Liver (tissue), 9 donors: ENCODE results near the gene POMT1. TPM values are rescaled to one million over a fixed set of nuclear protein-coding genes. Genes with fewer than 3 reads are reported as not detected.
"Not testable (repeated sequence)": the region's sequence is repeated elsewhere in the genome, so short reads cannot be mapped to it uniquely, and the experiment has no call there.

Experiments
- DNase-seq: peaks from one replicate; pipeline ENCODE4 v3.0.0-alpha.2; 2017; ENCODE audit warnings: low spot score
- H3K27ac ChIP-seq, 2 donors: one replicate each; pipeline ENCODE4 v1.7.0; 2013; ENCODE audit warnings: inconsistent platforms in 2 of 2, low read length in 2 of 2, control low read depth in 1 of 2, low read depth in 1 of 2, mild to moderate bottlenecking in 1 of 2
- H3K27me3 ChIP-seq, 4 donors: one replicate each; pipeline versions ENCODE4 v1.6.1 to v1.7.0; 2013; ENCODE audit warnings: low read length in 3 of 4, inconsistent platforms in 1 of 4, mild to moderate bottlenecking in 1 of 4, moderate library complexity in 1 of 4; ENCODE audit not compliant: control insufficient read depth in 4 of 4, insufficient read depth in 4 of 4
- H3K36me3 ChIP-seq, 4 donors: one replicate each; pipeline versions ENCODE4 v1.6.1 to v1.7.0; 2013; ENCODE audit warnings: low read length in 3 of 4, mild to moderate bottlenecking in 3 of 4, low read depth in 1 of 4, moderate library complexity in 1 of 4; ENCODE audit not compliant: control insufficient read depth in 4 of 4, insufficient read depth in 3 of 4
- H3K4me1 ChIP-seq, 4 donors: one replicate each; pipeline versions ENCODE4 v1.6.1 to v1.7.0; 2013; ENCODE audit warnings: low read length in 3 of 4, mild to moderate bottlenecking in 3 of 4, moderate library complexity in 1 of 4; ENCODE audit not compliant: control insufficient read depth in 4 of 4, insufficient read depth in 4 of 4
- H3K4me3 ChIP-seq, 3 donors: one replicate each; pipeline versions ENCODE4 v1.6.1 to v1.7.0; 2013; ENCODE audit warnings: low read length in 3 of 3, control low read depth in 1 of 3, low read depth in 1 of 3, mild to moderate bottlenecking in 1 of 3
- H3K9ac ChIP-seq, 2 donors: one replicate each; pipeline ENCODE4 v1.7.0; 2013; ENCODE audit warnings: low read length in 2 of 2, mild to moderate bottlenecking in 2 of 2, moderate library complexity in 2 of 2, control low read depth in 1 of 2, low read depth in 1 of 2
- H3K9me3 ChIP-seq, 4 donors: one replicate each; pipeline versions ENCODE4 v1.6.1 to v1.7.0; 2013; ENCODE audit warnings: low read length in 3 of 4; ENCODE audit not compliant: control insufficient read depth in 4 of 4
- ATF3 ChIP-seq: IDR thresholded peaks from 2 replicates; pipeline ENCODE4 v1.6.1; 2016; ENCODE audit warnings: antibody characterized with exemption
- EGR1 ChIP-seq, 2 donors: IDR thresholded peaks; 2 replicates each; pipeline ENCODE4 v1.6.1; 2016 to 2018; ENCODE audit warnings: antibody characterized with exemption in 2 of 2, low read depth in 2 of 2
- FOXA2 ChIP-seq: IDR thresholded peaks from 2 replicates; pipeline ENCODE4 v1.6.1; 2016; ENCODE audit warnings: antibody characterized with exemption
- HNF4A ChIP-seq, 2 donors: conservative IDR thresholded peaks; 2 replicates each; pipeline ENCODE4 v1.6.1; 2016; ENCODE audit warnings: antibody characterized with exemption in 2 of 2, mild to moderate bottlenecking in 2 of 2
- JUND ChIP-seq, 2 donors: IDR thresholded peaks; 2 replicates each; pipeline ENCODE4 v1.6.1; 2016; ENCODE audit warnings: antibody characterized with exemption in 2 of 2
- NR2F2 ChIP-seq: IDR thresholded peaks from 2 replicates; pipeline ENCODE4 v1.6.1; 2016; ENCODE audit warnings: antibody characterized with exemption
- RAD21 ChIP-seq, 2 donors: IDR thresholded peaks; 2 replicates each; pipeline ENCODE4 v1.6.1; 2016; ENCODE audit warnings: antibody characterized with exemption in 2 of 2, mild to moderate bottlenecking in 2 of 2
- RXRA ChIP-seq, 2 donors: IDR thresholded peaks; 2 replicates each; pipeline ENCODE4 v1.6.1; 2017 to 2018; ENCODE audit warnings: antibody characterized with exemption in 2 of 2, mild to moderate bottlenecking in 1 of 2
- YY1 ChIP-seq: IDR thresholded peaks from 2 replicates; pipeline ENCODE4 v1.6.1; 2016; ENCODE audit warnings: antibody characterized with exemption, mild to moderate bottlenecking
- WGBS: extraction: QIAGEN DNeasy Blood & Tissue Kit; methylation state at CpG from one replicate; pipeline ENCODE4 v1.1.7; 2013; 5-methylcytosine and 5-hydroxymethylcytosine counted together
- polyA plus RNA-seq, 2 donors: library from polyadenylated mRNA; stranded (reverse) in 1 of 2; unstranded in 1 of 2; fragments of 200-250 nt in 1 of 2; fragments of >200 nt in 1 of 2; fragmentation: Nextera tagmentation in 1 of 2; extraction: Ambion mirVana in 1 of 2; gene quantifications; one replicate each; pipeline versions ENCODE4 v1.2.1 to v1.2.3, GENCODE V29; 2013 to 2015
- total RNA-seq, 2 donors: library from RNA; depleted of rRNA; stranded (reverse); fragments of >200 nt; gene quantifications; one replicate each; pipeline ENCODE4 v1.2.3, GENCODE V29; 2014
- TF ChIP-seq, protein P1 (sequence below): IDR thresholded peaks from 2 replicates; pipeline ENCODE4 v1.6.1; 2016; ENCODE audit warnings: antibody characterized with exemption, mild to moderate bottlenecking
- TF ChIP-seq, protein P2 (sequence below): fragments of 150-350 bp; IDR thresholded peaks from 2 replicates; pipeline ENCODE4 v1.5.1; 2017; ENCODE audit warnings: improper control_type of control experiment, low read depth, low read length; ENCODE audit not compliant: missing input control
- donor health status: healthy.
- donor health status: healthy.
- donor health status: healthy.
- donor health status: healthy.
- donor health status: healthy.

Gene POMT1
- total and polyA plus RNA-seq, 4 donors, result 11.2 to 14.2 (median 11.6) TPM

GRCh38 chr9:131545786-131546335, 43.1 kb downstream of the POMT1 start:
- peaks cover 0 to 6% (median 2%) of the 10 kb centered on the region in 4 donors for H3K9me3 ChIP-seq
- no peak for DNase-seq
- H3K4me3 ChIP-seq, result peak overlapping the region; percentile 49 to 60 (median 55)
- peaks cover 5 to 14% (median 7%) of the 10 kb centered on the region in 4 donors for H3K4me1 ChIP-seq
- 1% methylated on average over 30 of the region's 30 CpGs for WGBS
- TF ChIP-seq, protein P1, sequence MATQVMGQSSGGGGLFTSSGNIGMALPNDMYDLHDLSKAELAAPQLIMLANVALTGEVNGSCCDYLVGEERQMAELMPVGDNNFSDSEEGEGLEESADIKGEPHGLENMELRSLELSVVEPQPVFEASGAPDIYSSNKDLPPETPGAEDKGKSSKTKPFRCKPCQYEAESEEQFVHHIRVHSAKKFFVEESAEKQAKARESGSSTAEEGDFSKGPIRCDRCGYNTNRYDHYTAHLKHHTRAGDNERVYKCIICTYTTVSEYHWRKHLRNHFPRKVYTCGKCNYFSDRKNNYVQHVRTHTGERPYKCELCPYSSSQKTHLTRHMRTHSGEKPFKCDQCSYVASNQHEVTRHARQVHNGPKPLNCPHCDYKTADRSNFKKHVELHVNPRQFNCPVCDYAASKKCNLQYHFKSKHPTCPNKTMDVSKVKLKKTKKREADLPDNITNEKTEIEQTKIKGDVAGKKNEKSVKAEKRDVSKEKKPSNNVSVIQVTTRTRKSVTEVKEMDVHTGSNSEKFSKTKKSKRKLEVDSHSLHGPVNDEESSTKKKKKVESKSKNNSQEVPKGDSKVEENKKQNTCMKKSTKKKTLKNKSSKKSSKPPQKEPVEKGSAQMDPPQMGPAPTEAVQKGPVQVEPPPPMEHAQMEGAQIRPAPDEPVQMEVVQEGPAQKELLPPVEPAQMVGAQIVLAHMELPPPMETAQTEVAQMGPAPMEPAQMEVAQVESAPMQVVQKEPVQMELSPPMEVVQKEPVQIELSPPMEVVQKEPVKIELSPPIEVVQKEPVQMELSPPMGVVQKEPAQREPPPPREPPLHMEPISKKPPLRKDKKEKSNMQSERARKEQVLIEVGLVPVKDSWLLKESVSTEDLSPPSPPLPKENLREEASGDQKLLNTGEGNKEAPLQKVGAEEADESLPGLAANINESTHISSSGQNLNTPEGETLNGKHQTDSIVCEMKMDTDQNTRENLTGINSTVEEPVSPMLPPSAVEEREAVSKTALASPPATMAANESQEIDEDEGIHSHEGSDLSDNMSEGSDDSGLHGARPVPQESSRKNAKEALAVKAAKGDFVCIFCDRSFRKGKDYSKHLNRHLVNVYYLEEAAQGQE, result no peak
- TF ChIP-seq JUND (IDR thresholded peaks at IDR 0.05), result no peak
- TF ChIP-seq RXRA (IDR thresholded peaks at IDR 0.05), result no peak
- TF ChIP-seq, protein P2, sequence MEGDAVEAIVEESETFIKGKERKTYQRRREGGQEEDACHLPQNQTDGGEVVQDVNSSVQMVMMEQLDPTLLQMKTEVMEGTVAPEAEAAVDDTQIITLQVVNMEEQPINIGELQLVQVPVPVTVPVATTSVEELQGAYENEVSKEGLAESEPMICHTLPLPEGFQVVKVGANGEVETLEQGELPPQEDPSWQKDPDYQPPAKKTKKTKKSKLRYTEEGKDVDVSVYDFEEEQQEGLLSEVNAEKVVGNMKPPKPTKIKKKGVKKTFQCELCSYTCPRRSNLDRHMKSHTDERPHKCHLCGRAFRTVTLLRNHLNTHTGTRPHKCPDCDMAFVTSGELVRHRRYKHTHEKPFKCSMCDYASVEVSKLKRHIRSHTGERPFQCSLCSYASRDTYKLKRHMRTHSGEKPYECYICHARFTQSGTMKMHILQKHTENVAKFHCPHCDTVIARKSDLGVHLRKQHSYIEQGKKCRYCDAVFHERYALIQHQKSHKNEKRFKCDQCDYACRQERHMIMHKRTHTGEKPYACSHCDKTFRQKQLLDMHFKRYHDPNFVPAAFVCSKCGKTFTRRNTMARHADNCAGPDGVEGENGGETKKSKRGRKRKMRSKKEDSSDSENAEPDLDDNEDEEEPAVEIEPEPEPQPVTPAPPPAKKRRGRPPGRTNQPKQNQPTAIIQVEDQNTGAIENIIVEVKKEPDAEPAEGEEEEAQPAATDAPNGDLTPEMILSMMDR, result no peak
- TF ChIP-seq RAD21 (IDR thresholded peaks at IDR 0.05), result no peak
- TF ChIP-seq ATF3, result no peak
- no peak for TF ChIP-seq EGR1 (IDR thresholded peaks at IDR 0.05; ENCODE audit: low read depth in 2 of 2)
- TF ChIP-seq HNF4A (conservative IDR thresholded peaks at IDR 0.05), result no peak
- no peak for TF ChIP-seq YY1
- TF ChIP-seq NR2F2, result no peak
- peak overlapping the region; percentile 20 to 39 for H3K27ac ChIP-seq
- no peaks in the 10 kb centered on the region for H3K36me3 ChIP-seq
- peaks cover 0 to 3% (median 0%) of the 10 kb centered on the region in 4 donors for H3K27me3 ChIP-seq
- no peak overlapping the region for H3K9ac ChIP-seq

DNA sequence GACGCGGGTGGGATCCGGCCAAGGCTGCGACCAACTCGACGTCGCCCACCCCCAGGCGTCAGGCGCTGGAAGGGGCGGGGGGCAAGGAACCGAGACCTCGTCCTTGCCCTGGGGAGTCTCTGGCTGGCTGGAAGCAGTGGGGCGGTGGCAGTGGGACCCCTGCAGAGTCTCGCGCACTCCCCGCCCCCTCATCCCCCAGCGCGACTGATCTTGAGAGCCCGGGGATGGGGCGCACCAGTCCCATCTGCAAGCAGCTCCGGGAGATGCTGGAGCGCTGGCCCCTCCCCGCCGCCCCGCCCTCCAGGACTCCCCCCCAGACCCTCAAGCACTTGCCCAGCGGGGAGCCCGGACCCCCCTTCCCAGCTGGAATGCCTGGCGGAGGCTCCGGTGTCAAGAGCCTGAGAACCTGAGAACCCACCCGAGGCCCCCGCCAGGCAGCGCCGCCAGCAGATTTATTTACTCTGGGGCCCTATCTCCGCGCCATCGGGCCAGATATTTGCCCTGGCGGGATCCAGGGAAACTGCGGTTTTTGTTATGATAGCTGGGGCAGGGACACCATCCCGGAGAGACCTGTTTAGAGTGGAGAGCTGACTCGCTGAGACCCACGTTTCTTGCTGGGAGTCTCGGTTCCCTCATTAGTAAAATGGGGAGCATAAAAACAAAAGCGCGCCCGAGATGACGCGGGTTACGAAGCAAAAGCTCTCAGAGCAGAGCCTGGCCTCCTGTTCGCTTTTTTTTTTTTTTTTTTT, 43.8 kb downstream of the POMT1 start:
- WGBS, result 5% methylated on average over 49 of the region's 49 CpGs

DNA sequence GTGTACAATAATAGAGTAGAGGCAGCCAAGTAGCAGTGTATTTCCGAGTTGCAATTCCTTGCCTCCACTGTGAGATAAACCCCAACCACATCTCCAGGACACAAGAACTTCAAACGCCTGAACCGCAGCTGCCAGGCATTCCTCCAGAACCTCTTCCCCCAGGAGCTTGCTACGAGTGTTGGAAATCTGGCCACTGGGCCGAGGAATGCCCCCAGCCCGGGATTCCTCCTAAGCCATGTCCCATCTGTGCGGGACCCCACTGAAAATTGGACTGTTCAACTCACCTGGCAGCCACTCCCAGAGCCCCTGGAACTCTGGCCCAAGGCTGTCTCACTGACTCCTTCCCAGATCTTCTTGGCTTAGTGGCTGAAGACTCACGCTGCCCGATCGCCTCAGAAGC, 46.5 kb downstream of the POMT1 start:
- H3K27me3 ChIP-seq, result not testable (repeated sequence)
- WGBS, result 92% methylated on average over 10 of the region's 10 CpGs

More for the DNA sequence above, 43.8 kb downstream of the POMT1 start:
- H3K4me3 ChIP-seq, result peak overlapping the region in 2 of 3 donors; percentile 55 to 60
- H3K27ac ChIP-seq, result no peak overlapping the region
- TF ChIP-seq YY1, result peak; percentile 12
- no peak for TF ChIP-seq FOXA2
- TF ChIP-seq, protein P2, result peak; percentile 26
- no peak for TF ChIP-seq JUND (IDR thresholded peaks at IDR 0.05)
- DNase-seq, result no peak
- H3K27me3 ChIP-seq, result peaks cover 0 to 3% (median 0%) of the 10 kb centered on the region in 4 donors
- H3K9ac ChIP-seq, result no peak overlapping the region
- H3K36me3 ChIP-seq, result no peaks in the 10 kb centered on the region
- H3K4me1 ChIP-seq, result peaks cover 5 to 14% (median 7%) of the 10 kb centered on the region in 4 donors
- H3K9me3 ChIP-seq, result peaks cover 0 to 6% (median 2%) of the 10 kb centered on the region in 4 donors

GRCh38 chr9:131550465-131550864, 47.7 kb downstream of the POMT1 start:
- H3K9ac ChIP-seq, H3K36me3 ChIP-seq, H3K9me3 ChIP-seq, DNase-seq, H3K27ac ChIP-seq, H3K27me3 ChIP-seq, H3K4me3 ChIP-seq: not testable (repeated sequence)
- WGBS, result 90% methylated on average over 8 of the region's 8 CpGs
- H3K4me1 ChIP-seq, result peaks cover 5 to 14% (median 7%) of the 10 kb centered on the region in 4 donors

More for the DNA sequence above, 46.5 kb downstream of the POMT1 start:
- not testable (repeated sequence) for DNase-seq, H3K9ac ChIP-seq, H3K4me3 ChIP-seq, H3K9me3 ChIP-seq, H3K36me3 ChIP-seq, H3K27ac ChIP-seq
- H3K4me1 ChIP-seq, result peaks cover 5 to 14% (median 7%) of the 10 kb centered on the region in 4 donors
